H1 (cell line): Measurements from ENCODE around the gene TAF12. TPM values are rescaled to one million over a fixed set of nuclear protein-coding genes. Genes with fewer than 3 reads are reported as not detected.

ENCODE experiments used
- CBX8 ChIP-seq: fragments of 300-800, 300-1000 bp; sonication (generic); IDR thresholded peaks from 2 replicates; pipeline ENCODE4 v1.7.1; 2016; ENCODE audit warnings: low read depth, low read length, borderline replicate concordance
- CHD2 ChIP-seq: IDR thresholded peaks from 2 replicates; pipeline ENCODE4 v1.6.1; 2012; ENCODE audit warnings: low read length, improper control_type of control experiment
- MAX ChIP-seq: IDR thresholded peaks from 2 replicates; pipeline ENCODE4 v1.6.1; 2012; ENCODE audit warnings: inconsistent platforms
- RAD21 ChIP-seq, 2 experiments: IDR thresholded peaks in 1 of 2; conservative IDR thresholded peaks in 1 of 2; 2 replicates each; pipeline ENCODE4 v1.6.1; 2011; ENCODE audit warnings: low read depth in 2 of 2, low read length in 2 of 2, improper control_type of control experiment in 1 of 2, inconsistent platforms in 1 of 2, mild to moderate bottlenecking in 1 of 2, moderate library complexity in 1 of 2
- TBP ChIP-seq: IDR thresholded peaks from 2 replicates; pipeline ENCODE4 v1.6.1; 2011; ENCODE audit warnings: low read depth, low read length, improper control_type of control experiment
- polyA plus RNA-seq, 7 experiments: library from polyadenylated mRNA; depleted of rRNA in 3 of 7; stranded (reverse) in 5 of 7; unstranded in 2 of 7; fragments of >200 nt in 5 of 7; fragments of 200-250 nt in 2 of 7; gene quantifications; 1 replicate in 5 of 7; 2 replicates in 1 of 7; 4 replicates in 1 of 7; pipeline versions ENCODE4 v1.2.1 to v1.2.3, GENCODE V29; 2011 to 2013; ENCODE audit warnings: missing spikeins in 2 of 7, mixed read lengths in 2 of 7
- total RNA-seq: library from RNA; stranded (reverse); fragmentation: NEBNext Ultra II Directional; extraction: Animal tissue kit (Norgen Biotek cat#: 25700); gene quantifications from 2 replicates; pipeline ENCODE4 v1.2.1, GENCODE V29; 2021

The TAF12 gene
- total and polyA plus RNA-seq, 2 of the 8 experiments (the other 6 are each of a cell fraction or from before 2014, with no cell fraction given): 25.1 to 27.2 TPM

- TF ChIP-seq MAX (no peak), CBX8 (no peak), RAD21 (IDR thresholded peaks at IDR 0.05 in 1 of 2, conservative IDR thresholded peaks at IDR 0.05 in 1 of 2; ENCODE audit: low read depth in 2 of 2, low read length in 2 of 2) (no peak), TBP (no peak), CHD2 (no peak)
Measured at GRCh38 chr1:28577052-28577678, 65.7 kb downstream of the TAF12 start (continued).
